Upper lobe of left lung (tissue), 6 donors: ENCODE measurements around the gene CDK10. TPM values are rescaled to one million over a fixed set of nuclear protein-coding genes. Genes with fewer than 3 reads are reported as not detected.
A peak's percentile ranks its signal among the peaks of the same experiment; 100 is the strongest.
"Not testable (repeated sequence)": the region's sequence is repeated elsewhere in the genome, so short reads cannot be mapped to it uniquely, and the experiment has no call there.

Experiments used
- ATAC-seq, 2 donors: fragments of 200-7000 bp; cut with Tn5 transposase; one replicate each; pipeline ENCODE4 v1.9.1; 2022; ENCODE audit warnings: mild to moderate bottlenecking in 2 of 2, moderate library complexity in 2 of 2; ENCODE audit not compliant: low FRiP score in 2 of 2
- DNase-seq, 2 donors: peaks; one replicate each; pipeline ENCODE4 v3.0.0-alpha.2; 2019 to 2020
- H3K27ac ChIP-seq, 4 donors: fragments of 200-600 bp; sonication (generic); one replicate each; pipeline ENCODE4 v1.5.1; 2016 to 2019
- H3K27me3 ChIP-seq, 4 donors: fragments of 200-600 bp; sonication (generic); one replicate each; pipeline ENCODE4 v1.5.1; 2017 to 2019
- H3K36me3 ChIP-seq, 4 donors: fragments of 200-600 bp; sonication (generic); one replicate each; pipeline ENCODE4 v1.5.1; 2016 to 2019
- H3K4me1 ChIP-seq, 4 donors: fragments of 200-600 bp; sonication (generic); one replicate each; pipeline ENCODE4 v1.5.1; 2018 to 2019
- H3K4me3 ChIP-seq, 4 donors: fragments of 200-600 bp; sonication (generic); one replicate each; pipeline ENCODE4 v1.5.1; 2017 to 2019; ENCODE audit warnings: mild to moderate bottlenecking in 2 of 4, moderate library complexity in 1 of 4
- H3K9me3 ChIP-seq, 4 donors: fragments of 200-600 bp; sonication (generic); one replicate each; pipeline ENCODE4 v1.5.1; 2018 to 2019
- CTCF ChIP-seq, 6 experiments: fragments of 450-650 bp in 4 of 6; fragments of 200-600 bp in 2 of 6; sonication (generic) in 2 of 6; IDR thresholded peaks; one replicate each; pipeline ENCODE4 v1.5.1; 2016 to 2019; ENCODE audit warnings: antibody characterized with exemption in 6 of 6
- EP300 ChIP-seq, 4 donors: sonication (generic); formaldehyde crosslinking; IDR thresholded peaks; one replicate each; pipeline ENCODE4 v1.5.1; 2017; ENCODE audit warnings: antibody characterized with exemption in 4 of 4, control low read depth in 2 of 4
- POLR2A ChIP-seq, 4 donors: fragments of 450-650 bp; IDR thresholded peaks; one replicate each; pipeline ENCODE4 v1.5.1; 2016 to 2017; ENCODE audit warnings: antibody characterized with exemption in 4 of 4, mild to moderate bottlenecking in 2 of 4
- POLR2AphosphoS5 ChIP-seq, 2 donors: sonication (generic); formaldehyde crosslinking; IDR thresholded peaks; one replicate each; pipeline ENCODE4 v1.5.1; 2017; ENCODE audit warnings: antibody characterized with exemption in 2 of 2
- WGBS, 2 donors: methylation state at CpG; one replicate each; pipeline ENCODE4 v1.1.5; 2017 to 2018; 5-methylcytosine and 5-hydroxymethylcytosine counted together
- total RNA-seq, 6 donors: library from RNA; depleted of rRNA in 4 of 6; stranded (reverse); fragments of >200 nt in 4 of 6; gene quantifications; one replicate each; pipeline versions ENCODE4 v1.1.0 to v1.2.1, GENCODE V29; 2016 to 2021
- donor health status: DM: no; HTN: no; CAD: no; lungs with moderate emphysema.
- donor health status: DM: no; HTN: yes; CAD: no; lungs with severe emphysema.

Gene CDK10
- total RNA-seq, 6 donors from 2014 or later: 38.4 to 197 (median 85.3) TPM

GRCh38 chr16:89685916-89686315, 573 bp upstream of the CDK10 start:
- DNase-seq (no peak), ATAC-seq (no peak)
- no peak overlapping the region for H3K27ac ChIP-seq
- no peaks in the 10 kb centered on the region for H3K27me3 ChIP-seq
- H3K4me3 ChIP-seq: peak overlapping the region in 3 of 4 donors; percentile 71 to 95 (median 72)
- no peak for TF ChIP-seq POLR2A (IDR thresholded peaks at IDR 0.05)
- TF ChIP-seq EP300 (IDR thresholded peaks at IDR 0.05): no peak
- no peak for TF ChIP-seq POLR2AphosphoS5 (IDR thresholded peaks at IDR 0.05)
- TF ChIP-seq CTCF (IDR thresholded peaks at IDR 0.05): no peak
- H3K36me3 ChIP-seq: peaks cover 0 to 9% (median 6%) of the 10 kb centered on the region in 4 donors
- 64% methylated on average over 1 of the region's 1 CpG; no CpG with 5 or more reads in 1 of the 2 donors for WGBS, 2 donors
- H3K9me3 ChIP-seq: no peaks in the 10 kb centered on the region
- peaks cover 10 to 20% (median 12%) of the 10 kb centered on the region in 4 donors for H3K4me1 ChIP-seq

DNA sequence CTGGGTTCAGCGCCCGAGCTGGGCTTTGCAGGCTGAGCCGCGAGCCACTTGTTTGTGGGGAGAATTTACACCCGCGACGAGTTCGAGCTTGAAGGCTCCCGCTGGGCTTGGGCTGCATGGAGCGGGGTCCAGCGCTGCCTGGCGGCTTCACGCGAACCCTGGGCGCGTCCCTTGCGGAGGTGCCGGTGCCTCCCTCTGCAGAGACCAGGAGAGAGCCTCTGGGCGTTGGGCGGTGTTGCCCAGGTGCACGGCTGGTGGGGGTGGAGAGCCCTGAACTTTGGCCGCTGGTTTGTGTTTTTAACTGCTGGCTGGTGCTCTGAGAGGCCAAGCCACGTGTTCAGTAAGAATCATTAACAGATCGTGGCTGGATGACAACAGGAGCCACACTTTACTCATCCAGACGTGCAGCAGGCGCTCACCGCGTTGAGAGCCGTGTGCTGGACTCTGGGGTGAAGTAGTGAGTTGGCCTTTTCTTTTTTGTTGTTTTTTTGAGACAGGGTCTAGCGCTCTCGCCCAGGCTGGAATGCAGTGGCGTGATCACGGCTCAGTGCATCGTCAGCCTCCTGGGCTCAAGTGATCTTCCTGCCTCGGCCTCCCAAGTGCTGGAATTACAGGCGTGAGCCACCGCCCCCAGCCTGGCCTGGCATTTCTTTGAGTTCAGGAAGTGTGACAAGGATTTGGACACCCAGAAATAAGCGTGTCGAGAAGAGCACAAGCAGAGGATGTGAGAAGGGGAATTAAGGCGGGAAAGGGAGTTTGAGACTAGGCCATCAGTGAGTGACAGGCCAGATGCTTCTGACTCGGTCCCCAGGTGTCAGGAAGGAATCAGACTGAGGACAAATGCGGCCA, 827 bp downstream of the CDK10 start:
- no peaks in the 10 kb centered on the region for H3K27me3 ChIP-seq
- TF ChIP-seq CTCF (IDR thresholded peaks at IDR 0.05) (no peak), POLR2A (IDR thresholded peaks at IDR 0.05) (no peak), POLR2AphosphoS5 (IDR thresholded peaks at IDR 0.05) (no peak), EP300 (IDR thresholded peaks at IDR 0.05) (no peak)
- H3K36me3 ChIP-seq: peaks cover 5 to 23% (median 19%) of the 10 kb centered on the region in 4 donors
- peak overlapping the region; percentile 71 to 95 (median 84) for H3K4me3 ChIP-seq
- peak overlapping the region; percentile 80 to 91 (median 86) for H3K27ac ChIP-seq
- 13 to 30% methylated on average over 19 to 37 of the region's 42 CpGs for WGBS, 2 donors
- DNase-seq (peak in 1 of 2 donors; percentile 43), ATAC-seq (peak; percentile 25 to 68)
- peaks cover 10 to 20% (median 12%) of the 10 kb centered on the region in 4 donors for H3K4me1 ChIP-seq
- H3K9me3 ChIP-seq: no peaks in the 10 kb centered on the region

DNA sequence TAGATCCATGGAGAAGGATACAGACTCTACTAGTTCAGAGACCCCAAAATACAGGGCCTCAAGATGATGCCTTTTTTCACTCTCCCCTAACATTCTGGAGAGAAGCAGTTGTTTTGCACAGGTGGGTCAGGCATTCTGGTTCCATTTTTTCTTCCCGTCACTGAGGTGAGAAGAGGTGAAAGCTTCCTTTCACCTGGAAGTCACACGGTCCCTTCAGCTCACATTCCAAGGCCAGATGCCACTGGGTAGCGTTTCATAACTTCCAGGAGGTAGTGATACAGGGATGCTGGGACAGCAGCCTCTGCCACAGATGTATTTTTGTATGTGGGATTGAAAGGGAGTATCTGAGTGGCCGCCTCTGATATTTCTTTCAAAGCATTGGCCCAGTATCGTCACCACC, 1.9 kb downstream of the CDK10 start:
- Histone ChIP-seq H3K9me3 (no peaks in the 10 kb centered on the region), H3K27me3 (no peaks in the 10 kb centered on the region), H3K36me3 (peaks cover 5 to 34% (median 28%) of the 10 kb centered on the region in 4 donors), H3K4me1 (peaks cover 10 to 20% (median 12%) of the 10 kb centered on the region in 4 donors), H3K4me3 (no peak overlapping the region), H3K27ac (no peak overlapping the region)
- 92 to 93% methylated on average over 5 of the region's 5 CpGs for WGBS, 2 donors
- ATAC-seq (no peak), DNase-seq (no peak)
- TF ChIP-seq POLR2A (IDR thresholded peaks at IDR 0.05): no peak
- no peak for TF ChIP-seq CTCF (IDR thresholded peaks at IDR 0.05)
- no peak for TF ChIP-seq EP300 (IDR thresholded peaks at IDR 0.05)
- TF ChIP-seq POLR2AphosphoS5 (IDR thresholded peaks at IDR 0.05): no peak

- H3K27ac ChIP-seq: no peak overlapping the region
- 96 to 97% methylated on average over 13 of the region's 13 CpGs for WGBS, 2 donors
- DNase-seq: no peak
- TF ChIP-seq POLR2A (IDR thresholded peaks at IDR 0.05): no peak
- TF ChIP-seq EP300 (IDR thresholded peaks at IDR 0.05): no peak
- TF ChIP-seq CTCF (IDR thresholded peaks at IDR 0.05): no peak
- no peak for TF ChIP-seq POLR2AphosphoS5 (IDR thresholded peaks at IDR 0.05)
- H3K4me1 ChIP-seq: peaks cover 10 to 20% (median 12%) of the 10 kb centered on the region in 4 donors
- H3K9me3 ChIP-seq: no peaks in the 10 kb centered on the region
- H3K4me3 ChIP-seq: no peak overlapping the region
- H3K27me3 ChIP-seq: no peaks in the 10 kb centered on the region
- no peak for ATAC-seq
- H3K36me3 ChIP-seq: peaks cover 5 to 41% (median 35%) of the 10 kb centered on the region in 4 donors
These were observed 2.7 kb downstream of the CDK10 start for GRCh38 chr16:89689142-89689541.

GRCh38 chr16:89689621-89690020, 3.1 kb downstream of the CDK10 start:
- not testable (repeated sequence) for ATAC-seq, H3K4me3 ChIP-seq, H3K9me3 ChIP-seq, DNase-seq, H3K27me3 ChIP-seq, H3K27ac ChIP-seq
- Histone ChIP-seq H3K4me1 (peaks cover 10 to 20% (median 12%) of the 10 kb centered on the region in 4 donors), H3K36me3 (peaks cover 5 to 46% (median 39%) of the 10 kb centered on the region in 4 donors)
- 79 to 96% methylated on average over 4 of the region's 4 CpGs for WGBS, 2 donors
